Endometrium (tissue), 2 donors: Measurements from ENCODE around the gene CELF2.

ENCODE experiments used
- FAIRE-seq: peaks from 2 replicates; lab custom pipeline; 2012; peaks lifted over from hg19 to GRCh38; lab: Jason Lieb, UNC
- donor health status: control.
- donor health status: control.

CELF2 gene

GRCh38 chr10:11279314-11279713, 261.6 kb downstream of the CELF2 start:
- no peak for FAIRE-seq

- FAIRE-seq, result no peak
These were observed 262.7 kb downstream of the CELF2 start for GRCh38 chr10:11280187-11280932.

- no peak for FAIRE-seq
These were observed 264.5 kb downstream of the CELF2 start for GRCh38 chr10:11282156-11282555.

GRCh38 chr10:11282661-11283060, 265.0 kb downstream of the CELF2 start:
- FAIRE-seq, result no peak

GRCh38 chr10:11284291-11285085, 266.8 kb downstream of the CELF2 start:
- no peak for FAIRE-seq

- no peak for FAIRE-seq
These were observed 267.5 kb downstream of the CELF2 start for GRCh38 chr10:11285171-11285570.

GRCh38 chr10:11286261-11286852, 268.7 kb downstream of the CELF2 start:
- no peak for FAIRE-seq

GRCh38 chr10:11288302-11288701, 270.6 kb downstream of the CELF2 start:
- FAIRE-seq, result no peak

- no peak for FAIRE-seq
These were observed 272.7 kb downstream of the CELF2 start for GRCh38 chr10:11290156-11290890.

GRCh38 chr10:11292576-11293302, 275.1 kb downstream of the CELF2 start:
- no peak for FAIRE-seq

- no peak for FAIRE-seq
These were observed 275.7 kb downstream of the CELF2 start for GRCh38 chr10:11293332-11293731.

GRCh38 chr10:11294831-11295450, 277.3 kb downstream of the CELF2 start:
- no peak for FAIRE-seq

GRCh38 chr10:11295492-11295891, 277.8 kb downstream of the CELF2 start:
- no peak for FAIRE-seq

- no peak for FAIRE-seq
These were observed 279.5 kb downstream of the CELF2 start for GRCh38 chr10:11297136-11297535.

- no peak for FAIRE-seq
These were observed 280.4 kb downstream of the CELF2 start for GRCh38 chr10:11298116-11298515.

- FAIRE-seq, result no peak
These were observed 281.5 kb downstream of the CELF2 start for GRCh38 chr10:11299125-11299524.

GRCh38 chr10:11300026-11300425, 282.4 kb downstream of the CELF2 start:
- FAIRE-seq, result no peak

- no peak for FAIRE-seq
These were observed 282.9 kb downstream of the CELF2 start for GRCh38 chr10:11300563-11300962.

GRCh38 chr10:11301571-11302111, 284.0 kb downstream of the CELF2 start:
- no peak for FAIRE-seq

GRCh38 chr10:11302181-11302580, 284.5 kb downstream of the CELF2 start:
- FAIRE-seq, result no peak
